ENCODE data around the gene GPATCH8.
A peak's percentile ranks its signal among the peaks of the same experiment; 100 is the strongest.
"Not testable (repeated sequence)": the region's sequence is repeated elsewhere in the genome, so short reads cannot be mapped to it uniquely, and the experiment has no call there.

Gene GPATCH8

GRCh38 chr17:44527102-44527501 is 23.9 kb upstream of the GPATCH8 start:
- FAIRE-seq, result no peak

GRCh38 chr17:44523672-44523972 is 20.4 kb upstream of the GPATCH8 start:
- no peak for FAIRE-seq

- FAIRE-seq, result no peak
Measured at GRCh38 chr17:44522883-44523671, 19.9 kb upstream of the GPATCH8 start.

- no peak for FAIRE-seq
Measured at GRCh38 chr17:44518032-44518431, 14.8 kb upstream of the GPATCH8 start.

- FAIRE-seq, result not testable (repeated sequence)
Measured at GRCh38 chr17:44511241-44512134, 8.3 kb upstream of the GPATCH8 start.

GRCh38 chr17:44506939-44507604 is 3.9 kb upstream of the GPATCH8 start:
- FAIRE-seq, result not testable (repeated sequence)

- no peak for FAIRE-seq
Measured at GRCh38 chr17:44502598-44503146, 534 bp downstream of the GPATCH8 start.

GRCh38 chr17:44501866-44502375 is 1.3 kb downstream of the GPATCH8 start:
- FAIRE-seq, result no peak

- FAIRE-seq, result no peak
Measured at GRCh38 chr17:44499722-44500121, 3.5 kb downstream of the GPATCH8 start.

GRCh38 chr17:44496815-44497214 is 6.4 kb downstream of the GPATCH8 start:
- peak; percentile 25 for FAIRE-seq

- no peak for FAIRE-seq
Measured at GRCh38 chr17:44493339-44493738, 9.9 kb downstream of the GPATCH8 start.

- no peak for FAIRE-seq
Measured at GRCh38 chr17:44492706-44493272, 10.4 kb downstream of the GPATCH8 start.

- FAIRE-seq, result no peak
Measured at GRCh38 chr17:44489581-44489980, 13.6 kb downstream of the GPATCH8 start.

- no peak for FAIRE-seq
Measured at GRCh38 chr17:44487170-44487569, 16.0 kb downstream of the GPATCH8 start.

GRCh38 chr17:44473367-44473766 is 29.8 kb downstream of the GPATCH8 start:
- no peak for FAIRE-seq

GRCh38 chr17:44469676-44470075 is 33.5 kb downstream of the GPATCH8 start:
- no peak for FAIRE-seq

- no peak for FAIRE-seq
Measured at GRCh38 chr17:44467108-44467507, 36.1 kb downstream of the GPATCH8 start.

GRCh38 chr17:44466339-44466738 is 36.9 kb downstream of the GPATCH8 start:
- FAIRE-seq, result no peak

- FAIRE-seq, result no peak
Measured at GRCh38 chr17:44465897-44466296, 37.3 kb downstream of the GPATCH8 start.

GRCh38 chr17:44465276-44465675 is 37.9 kb downstream of the GPATCH8 start:
- FAIRE-seq, result no peak

- no peak for FAIRE-seq
Measured at GRCh38 chr17:44464037-44464436, 39.2 kb downstream of the GPATCH8 start.

GRCh38 chr17:44451832-44452231 is 51.4 kb downstream of the GPATCH8 start:
- FAIRE-seq, result no peak
